Cardiac fibroblast (primary cell): ENCODE data around the gene PDXP.
A peak's percentile ranks its signal among the peaks of the same experiment; 100 is the strongest.

ENCODE experiments used
- DNase-seq, 2 donors: peaks; one replicate each; pipeline versions ENCODE4 v3.0.0 to v3.0.0-alpha.2; 2010; ENCODE audit warnings: low read depth in 2 of 2
- H3K4me3 ChIP-seq, 2 donors: replicated peaks in 1 of 2; 1 replicate in 1 of 2; 2 replicates in 1 of 2; pipeline ENCODE4 v1.5.1; 2011; ENCODE audit warnings: low read depth in 2 of 2, low read length in 2 of 2, mild to moderate bottlenecking in 2 of 2, moderate library complexity in 1 of 2
- TF ChIP-seq, protein P1 (sequence below): IDR thresholded peaks from one replicate; pipeline ENCODE4 v1.5.1; 2011; ENCODE audit warnings: low read depth, mild to moderate bottlenecking, low read length, inconsistent platforms

PDXP gene

DNA sequence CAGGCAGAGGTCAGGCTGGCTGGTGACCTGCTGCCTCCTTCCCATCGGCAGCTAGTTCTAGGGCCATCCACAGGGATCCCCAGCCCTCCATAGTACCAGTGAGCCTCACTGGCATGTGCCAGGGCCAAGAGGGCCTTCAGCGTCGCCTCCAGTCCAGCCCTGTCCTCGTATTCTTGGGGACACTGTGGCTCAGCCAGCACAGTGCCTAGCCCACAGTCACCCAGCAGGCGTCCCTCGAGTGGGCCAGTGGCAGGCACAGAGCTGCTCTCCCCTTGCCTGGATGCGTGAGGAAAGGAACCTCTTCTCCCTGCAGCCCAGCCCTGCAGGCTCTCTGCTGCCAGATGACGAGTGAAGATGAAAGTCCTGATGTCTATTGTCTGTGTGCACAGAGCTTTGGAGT, 29.7 kb upstream of the PDXP start:
- no peak overlapping the region for H3K4me3 ChIP-seq
- no peak for DNase-seq
- TF ChIP-seq, protein P1, sequence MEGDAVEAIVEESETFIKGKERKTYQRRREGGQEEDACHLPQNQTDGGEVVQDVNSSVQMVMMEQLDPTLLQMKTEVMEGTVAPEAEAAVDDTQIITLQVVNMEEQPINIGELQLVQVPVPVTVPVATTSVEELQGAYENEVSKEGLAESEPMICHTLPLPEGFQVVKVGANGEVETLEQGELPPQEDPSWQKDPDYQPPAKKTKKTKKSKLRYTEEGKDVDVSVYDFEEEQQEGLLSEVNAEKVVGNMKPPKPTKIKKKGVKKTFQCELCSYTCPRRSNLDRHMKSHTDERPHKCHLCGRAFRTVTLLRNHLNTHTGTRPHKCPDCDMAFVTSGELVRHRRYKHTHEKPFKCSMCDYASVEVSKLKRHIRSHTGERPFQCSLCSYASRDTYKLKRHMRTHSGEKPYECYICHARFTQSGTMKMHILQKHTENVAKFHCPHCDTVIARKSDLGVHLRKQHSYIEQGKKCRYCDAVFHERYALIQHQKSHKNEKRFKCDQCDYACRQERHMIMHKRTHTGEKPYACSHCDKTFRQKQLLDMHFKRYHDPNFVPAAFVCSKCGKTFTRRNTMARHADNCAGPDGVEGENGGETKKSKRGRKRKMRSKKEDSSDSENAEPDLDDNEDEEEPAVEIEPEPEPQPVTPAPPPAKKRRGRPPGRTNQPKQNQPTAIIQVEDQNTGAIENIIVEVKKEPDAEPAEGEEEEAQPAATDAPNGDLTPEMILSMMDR = no peak

DNA sequence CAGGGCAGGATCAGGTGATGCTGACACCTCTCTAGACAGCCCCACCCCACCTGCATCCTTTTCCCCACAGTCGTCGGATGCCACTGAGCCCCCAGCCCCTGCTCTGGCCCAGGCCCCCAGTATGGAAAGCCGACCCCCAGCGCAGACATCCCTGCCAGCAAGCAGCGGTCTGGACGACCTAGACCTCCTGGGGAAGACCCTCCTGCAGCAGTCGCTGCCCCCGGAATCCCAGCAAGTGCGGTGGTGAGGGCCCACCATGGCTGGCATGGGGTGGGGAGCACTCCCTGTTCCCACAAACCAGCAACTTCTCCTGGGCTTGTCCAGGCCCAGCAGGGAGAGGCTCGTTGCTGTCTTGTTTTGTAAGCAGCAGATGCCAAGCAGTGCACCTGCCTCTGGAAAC, 28.6 kb upstream of the PDXP start:
- no peak overlapping the region for H3K4me3 ChIP-seq
- DNase-seq = no peak
- TF ChIP-seq, protein P1 = no peak

DNA sequence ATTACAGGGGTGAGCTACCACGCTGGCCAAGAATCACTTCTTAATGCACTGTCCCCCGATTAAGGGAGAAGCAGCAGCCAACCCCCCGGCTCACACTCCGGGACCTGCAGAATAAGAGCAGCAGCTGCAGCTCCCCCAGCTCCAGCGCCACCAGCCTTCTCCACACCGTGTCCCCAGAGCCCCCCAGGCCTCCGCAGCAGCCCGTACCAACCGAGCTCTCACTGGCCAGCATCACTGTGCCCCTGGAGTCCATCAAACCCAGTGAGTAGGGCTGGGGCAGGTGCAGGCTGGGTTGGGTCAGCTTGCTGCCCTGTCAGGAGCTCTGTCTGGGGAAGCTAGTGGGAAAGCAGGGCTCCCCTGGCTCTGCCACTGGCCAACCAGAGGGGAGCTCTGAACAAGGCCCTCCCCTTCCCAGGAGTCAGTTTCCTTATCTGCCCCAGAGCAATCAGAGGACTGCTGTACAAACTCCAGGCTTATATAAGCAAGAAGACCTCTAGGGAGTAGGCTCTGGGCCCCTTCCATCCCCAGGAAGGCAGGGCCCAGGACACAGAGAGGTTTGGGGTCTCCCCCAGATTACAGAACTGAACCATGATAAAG, 27.6 kb upstream of the PDXP start:
- TF ChIP-seq, protein P1 = no peak
- DNase-seq = peak in 1 of 2 donors; percentile 49
- no peak overlapping the region for H3K4me3 ChIP-seq

DNA sequence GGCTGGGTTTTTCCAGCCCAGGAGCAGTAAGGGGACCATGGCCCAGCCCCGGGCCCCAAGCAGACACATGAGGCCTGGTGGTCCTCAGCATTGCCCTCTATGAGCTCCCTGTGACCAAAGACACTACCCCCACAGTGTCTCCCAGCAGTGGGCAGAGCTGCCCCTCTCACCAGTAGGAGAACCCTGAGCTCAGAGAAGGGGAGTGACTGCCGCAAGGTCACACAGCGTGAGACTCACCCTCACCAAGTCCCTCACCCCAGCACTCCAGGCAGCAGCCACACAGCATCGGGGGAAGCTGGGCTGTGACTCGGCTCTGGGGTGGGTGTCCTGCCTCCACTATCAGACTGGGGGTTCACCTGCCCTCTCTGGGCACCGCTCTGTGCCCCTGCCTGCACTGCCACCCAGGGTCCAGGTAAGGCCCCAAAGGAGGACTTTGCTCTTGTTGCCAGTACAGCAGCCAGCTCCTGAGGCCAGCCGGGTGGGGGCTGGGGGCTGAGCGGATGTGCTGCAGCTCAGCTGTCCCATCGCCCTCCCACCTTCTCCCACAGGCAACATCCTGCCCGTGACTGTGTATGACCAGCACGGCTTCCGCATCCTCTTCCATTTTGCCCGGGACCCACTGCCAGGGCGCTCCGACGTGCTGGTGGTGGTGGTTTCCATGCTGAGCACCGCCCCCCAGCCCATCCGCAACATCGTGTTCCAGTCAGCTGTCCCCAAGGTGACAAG, 26.9 kb upstream of the PDXP start:
- TF ChIP-seq, protein P1 = no peak
- no peak overlapping the region for H3K4me3 ChIP-seq
- no peak for DNase-seq

DNA sequence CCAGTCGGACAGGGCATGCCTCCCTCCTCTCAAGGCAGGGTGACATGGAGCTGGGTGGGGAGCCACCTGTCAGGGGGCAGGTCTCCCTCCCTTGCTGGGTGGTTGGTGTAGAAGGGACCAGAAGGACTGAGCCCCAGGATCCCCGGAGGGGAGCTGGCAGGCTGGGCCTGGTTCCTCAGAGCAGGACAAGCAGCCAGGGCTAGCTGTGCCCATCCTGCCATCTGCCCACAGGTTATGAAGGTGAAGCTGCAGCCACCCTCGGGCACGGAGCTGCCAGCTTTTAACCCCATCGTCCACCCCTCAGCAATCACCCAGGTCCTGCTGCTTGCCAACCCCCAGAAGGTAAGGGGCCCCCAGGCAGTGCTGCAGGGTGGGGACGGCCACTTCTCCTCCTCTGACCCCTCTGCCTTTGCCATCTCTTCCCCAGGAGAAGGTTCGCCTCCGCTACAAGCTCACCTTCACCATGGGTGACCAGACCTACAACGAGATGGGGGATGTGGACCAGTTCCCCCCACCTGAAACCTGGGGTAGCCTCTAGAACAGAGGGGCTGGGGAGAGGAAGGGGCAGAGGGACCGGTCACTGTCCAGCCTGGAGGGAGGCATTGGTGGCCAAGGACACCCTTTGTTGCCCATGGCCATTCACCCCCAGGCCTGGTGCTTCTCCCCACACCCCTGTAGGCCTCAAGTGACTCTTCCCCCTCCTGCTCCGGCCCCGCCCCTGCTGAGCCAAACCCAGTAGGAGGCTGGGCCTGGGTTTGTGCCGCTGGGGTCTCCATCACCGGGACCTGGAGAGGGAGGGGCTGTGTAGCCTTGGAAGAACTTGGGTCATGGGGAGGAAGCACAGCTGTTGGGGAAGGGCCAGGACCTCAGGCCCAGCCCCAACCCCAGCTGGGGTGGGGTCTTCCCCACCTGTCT, 26.1 kb upstream of the PDXP start:
- H3K4me3 ChIP-seq = no peak overlapping the region
- TF ChIP-seq, protein P1 = no peak
- DNase-seq = no peak

GRCh38 chr22:37633089-37633624, 25.4 kb upstream of the PDXP start:
- H3K4me3 ChIP-seq = no peak overlapping the region
- TF ChIP-seq, protein P1 = no peak
- no peak for DNase-seq
